PFSK-1 (cell line): ENCODE results near the gene KIF26B.

Source experiments
- FOXP2 ChIP-seq: optimal IDR thresholded peaks from 2 replicates; pipeline ENCODE3; 2011; ENCODE audit warnings: borderline replicate concordance, control low read depth, inconsistent platforms; ENCODE audit not compliant: insufficient read depth; ENCODE audit errors: extremely low read length, extremely low read depth
- POLR2AphosphoS5 ChIP-seq: IDR thresholded peaks from 2 replicates; pipeline ENCODE4 v1.6.1; 2012; ENCODE audit warnings: low read depth, mild to moderate bottlenecking, control low read depth, low read length, moderate library complexity
- SIN3A ChIP-seq: IDR thresholded peaks from 2 replicates; pipeline ENCODE4 v1.6.1; 2012; ENCODE audit warnings: mild to moderate bottlenecking, low read length, moderate library complexity, borderline replicate concordance; ENCODE audit not compliant: insufficient read depth
- TF ChIP-seq, protein P1 (sequence below), 2 experiments: IDR thresholded peaks; 2 replicates each; pipeline versions ENCODE4 v1.6.1 to v1.8.0; 2011 to 2012; ENCODE audit warnings: low read depth in 2 of 2, low read length in 2 of 2, control low read depth in 1 of 2, inconsistent platforms in 1 of 2, mild to moderate bottlenecking in 1 of 2, moderate library complexity in 1 of 2; ENCODE audit not compliant: insufficient read depth in 1 of 2

DNA sequence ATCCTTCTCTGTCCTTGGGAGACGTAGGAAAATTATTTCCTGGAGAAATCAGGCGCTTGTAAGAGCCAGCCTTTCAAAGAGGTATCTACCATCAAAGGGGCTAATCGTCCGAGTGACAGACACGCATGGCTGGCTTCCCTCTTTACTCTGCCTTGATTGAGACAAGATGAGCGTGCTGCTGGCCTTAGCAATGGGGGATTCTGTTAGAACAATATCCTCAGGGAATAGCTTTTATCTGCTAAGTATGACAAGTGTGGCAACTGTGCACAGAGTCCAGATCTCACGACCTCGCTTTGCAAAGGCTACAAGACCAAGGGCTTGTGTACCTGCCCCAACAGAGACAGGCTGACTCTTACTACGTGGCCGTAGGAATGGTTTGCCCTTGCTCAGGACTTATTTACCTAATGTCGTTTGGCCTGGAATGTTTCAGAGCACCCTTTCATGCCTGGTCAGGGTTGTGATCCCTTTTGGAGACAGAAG is 417.1 kb downstream of the KIF26B start:
- TF ChIP-seq POLR2AphosphoS5 = no peak
- TF ChIP-seq SIN3A = no peak
- TF ChIP-seq, protein P1, sequence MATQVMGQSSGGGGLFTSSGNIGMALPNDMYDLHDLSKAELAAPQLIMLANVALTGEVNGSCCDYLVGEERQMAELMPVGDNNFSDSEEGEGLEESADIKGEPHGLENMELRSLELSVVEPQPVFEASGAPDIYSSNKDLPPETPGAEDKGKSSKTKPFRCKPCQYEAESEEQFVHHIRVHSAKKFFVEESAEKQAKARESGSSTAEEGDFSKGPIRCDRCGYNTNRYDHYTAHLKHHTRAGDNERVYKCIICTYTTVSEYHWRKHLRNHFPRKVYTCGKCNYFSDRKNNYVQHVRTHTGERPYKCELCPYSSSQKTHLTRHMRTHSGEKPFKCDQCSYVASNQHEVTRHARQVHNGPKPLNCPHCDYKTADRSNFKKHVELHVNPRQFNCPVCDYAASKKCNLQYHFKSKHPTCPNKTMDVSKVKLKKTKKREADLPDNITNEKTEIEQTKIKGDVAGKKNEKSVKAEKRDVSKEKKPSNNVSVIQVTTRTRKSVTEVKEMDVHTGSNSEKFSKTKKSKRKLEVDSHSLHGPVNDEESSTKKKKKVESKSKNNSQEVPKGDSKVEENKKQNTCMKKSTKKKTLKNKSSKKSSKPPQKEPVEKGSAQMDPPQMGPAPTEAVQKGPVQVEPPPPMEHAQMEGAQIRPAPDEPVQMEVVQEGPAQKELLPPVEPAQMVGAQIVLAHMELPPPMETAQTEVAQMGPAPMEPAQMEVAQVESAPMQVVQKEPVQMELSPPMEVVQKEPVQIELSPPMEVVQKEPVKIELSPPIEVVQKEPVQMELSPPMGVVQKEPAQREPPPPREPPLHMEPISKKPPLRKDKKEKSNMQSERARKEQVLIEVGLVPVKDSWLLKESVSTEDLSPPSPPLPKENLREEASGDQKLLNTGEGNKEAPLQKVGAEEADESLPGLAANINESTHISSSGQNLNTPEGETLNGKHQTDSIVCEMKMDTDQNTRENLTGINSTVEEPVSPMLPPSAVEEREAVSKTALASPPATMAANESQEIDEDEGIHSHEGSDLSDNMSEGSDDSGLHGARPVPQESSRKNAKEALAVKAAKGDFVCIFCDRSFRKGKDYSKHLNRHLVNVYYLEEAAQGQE (IDR thresholded peaks at IDR 0.05; ENCODE audit: insufficient read depth in 1 of 2, low read depth in 2 of 2, low read length in 2 of 2) = no peak
- no peak for TF ChIP-seq FOXP2
